Measurements from ENCODE around the gene GPALPP1. TPM values are rescaled to one million over a fixed set of nuclear protein-coding genes. Genes with fewer than 3 reads are reported as not detected.

GPALPP1 gene
- total and polyA plus RNA-seq, 2 of the 4 experiments (the other 2 are of a cell fraction), result 10.6 to 12.5 TPM

- Histone ChIP-seq H2BK5ac (ENCODE audit: low read depth, low read length, poor library complexity, severe bottlenecking) (no peak overlapping the region), H2BK20ac (ENCODE audit: low read depth, low read length) (no peak overlapping the region), H2BK120ac (ENCODE audit: low read depth, low read length) (no peak overlapping the region), H3K79me1 (ENCODE audit: low read depth in 1 of 2, low read length in 2 of 2) (no peaks in the 10 kb centered on the region), H2BK15ac (ENCODE audit: low read depth, low read length) (no peak overlapping the region), H3K27me3 (ENCODE audit: control insufficient read depth, insufficient read depth, low read length) (peaks cover 3% of the 10 kb centered on the region), H3K36me3 (ENCODE audit: control insufficient read depth, insufficient read depth, low read length) (no peaks in the 10 kb centered on the region), H4K20me1 (ENCODE audit: insufficient read depth, low read length) (no peaks in the 10 kb centered on the region), H3K4ac (ENCODE audit: low read depth, low read length) (no peak overlapping the region), H3K4me2 (ENCODE audit: low read depth, low read length) (no peak overlapping the region), H3K18ac (ENCODE audit: low read depth, low read length) (no peak overlapping the region), H3K27ac (ENCODE audit: insufficient read depth, low read length) (no peak overlapping the region), H2AK5ac (ENCODE audit: low read depth, low read length) (no peak overlapping the region), H3K56ac (ENCODE audit: extremely low read depth, insufficient read depth, low read length) (no peak overlapping the region), H3K23ac (ENCODE audit: low read depth, low read length) (no peak overlapping the region), H4K91ac (ENCODE audit: insufficient read depth, low read depth, low read length) (no peak overlapping the region), H3K4me3 (ENCODE audit: insufficient read depth, low read depth, low read length) (no peak overlapping the region), H4K8ac (ENCODE audit: low read depth in 2 of 2, low read length in 2 of 2) (no peak overlapping the region; a peak in 1 of 4 replicates), H3K4me1 (ENCODE audit: control insufficient read depth, insufficient read depth, low read length) (no peaks in the 10 kb centered on the region), H4K5ac (ENCODE audit: low read depth, low read length) (no peak overlapping the region), H3K9me3 (ENCODE audit: control insufficient read depth, insufficient read depth, low read length) (no peaks in the 10 kb centered on the region), H2AFZ (replicated peaks; ENCODE audit: low read length, poor library complexity) (no peak overlapping the region), H3K14ac (replicated peaks; ENCODE audit: low read depth, low read length) (no peak overlapping the region), H3K9me1 (ENCODE audit: insufficient read depth, low read length) (no peaks in the 10 kb centered on the region), H3K9ac (ENCODE audit: low read depth, low read length) (no peak overlapping the region), H2AK9ac (replicated peaks; ENCODE audit: low read depth, low read length, poor library complexity) (no peak overlapping the region)
- DNase-seq, result no peak
- POLR2A ChIA-PET (ENCODE audit: unreplicated experiment), result no interaction called here
- WGBS, 2 experiments (ENCODE audit: extremely low coverage in 2 of 2, insufficient read length in 1 of 2), result no CpG with 5 or more reads among the region's 5 CpGs
- in situ Hi-C loops (cut with MboI; ENCODE audit: low sequenced_read_pairs), result no loop called here
- no TSS peak for BruUV-seq (replicated peaks)
- intact Hi-C loops (cut with micrococcal nuclease), result no loop called here
- CTCF ChIA-PET, result no interaction called here
- dilution Hi-C loops (cut with HindIII; ENCODE audit: low sequenced_read_pairs, unreplicated experiment), result no loop called here
- TF ChIP-seq MAFK (IDR thresholded peaks at IDR 0.05; ENCODE audit: low read depth, low read length), result peak; percentile 66
- TF ChIP-seq ELK1 (IDR thresholded peaks at IDR 0.05; ENCODE audit: borderline replicate concordance, low read depth, low read length), result no peak
- ATAC-seq (ENCODE audit: low read depth), result no peak
These were observed 79.0 kb downstream of the GPALPP1 start for GRCh38 chr13:45068036-45069001.

All from IMR-90 (cell line).